ENCODE data around the gene ABLIM1.
A peak's percentile ranks its signal among the peaks of the same experiment; 100 is the strongest.

Gene ABLIM1

GRCh38 chr10:114483575-114483974, 174.5 kb downstream of the ABLIM1 start:
- no peak for DNase-seq

- DNase-seq = no peak
Measured at GRCh38 chr10:114482480-114483304, 175.4 kb downstream of the ABLIM1 start.

- DNase-seq = no peak
Measured at GRCh38 chr10:114481055-114481454, 177.0 kb downstream of the ABLIM1 start.

- no peak for DNase-seq
Measured at GRCh38 chr10:114479836-114480235, 178.2 kb downstream of the ABLIM1 start.

- DNase-seq = no peak
Measured at GRCh38 chr10:114479307-114479706, 178.8 kb downstream of the ABLIM1 start.

GRCh38 chr10:114478281-114478680, 179.8 kb downstream of the ABLIM1 start:
- no peak for DNase-seq

GRCh38 chr10:114477285-114477684, 180.8 kb downstream of the ABLIM1 start:
- DNase-seq = no peak

- no peak for DNase-seq
Measured at GRCh38 chr10:114474989-114475388, 183.1 kb downstream of the ABLIM1 start.

GRCh38 chr10:114473776-114474175, 184.3 kb downstream of the ABLIM1 start:
- DNase-seq = no peak

- no peak for DNase-seq
Measured at GRCh38 chr10:114472877-114473253, 185.2 kb downstream of the ABLIM1 start.

- no peak for DNase-seq
Measured at GRCh38 chr10:114471906-114472876, 185.9 kb downstream of the ABLIM1 start.

- DNase-seq = peak; percentile 49
Measured at GRCh38 chr10:114470956-114471905, 186.8 kb downstream of the ABLIM1 start.

GRCh38 chr10:114470361-114470760, 187.7 kb downstream of the ABLIM1 start:
- DNase-seq = no peak

- DNase-seq = no peak
Measured at GRCh38 chr10:114458955-114459354, 199.1 kb downstream of the ABLIM1 start.

- DNase-seq = no peak
Measured at GRCh38 chr10:114458216-114458920, 199.7 kb downstream of the ABLIM1 start.

GRCh38 chr10:114453576-114453975, 204.5 kb downstream of the ABLIM1 start:
- no peak for DNase-seq

- DNase-seq = no peak
Measured at GRCh38 chr10:114448897-114449296, 209.2 kb downstream of the ABLIM1 start.

GRCh38 chr10:114445332-114445731, 212.7 kb downstream of the ABLIM1 start:
- no peak for DNase-seq

- no peak for DNase-seq
Measured at GRCh38 chr10:114444819-114445218, 213.3 kb downstream of the ABLIM1 start.

- no peak for DNase-seq
Measured at GRCh38 chr10:114442091-114442630, 215.9 kb downstream of the ABLIM1 start.

GRCh38 chr10:114441107-114441506, 217.0 kb downstream of the ABLIM1 start:
- DNase-seq = no peak

All from T-helper 9 cell (primary cell).